NB4 (cell line): ENCODE data around the gene MSX1.
"Not testable (repeated sequence)": the region's sequence is repeated elsewhere in the genome, so short reads cannot be mapped to it uniquely, and the experiment has no call there.

ENCODE experiments used
- DNase-seq: peaks from one replicate; pipeline ENCODE4 v3.0.0; 2010; ENCODE audit warnings: low read depth
- H3K4me3 ChIP-seq: one replicate; pipeline ENCODE4 v1.5.1; 2011; ENCODE audit warnings: mild to moderate bottlenecking, low read depth, low read length, moderate library complexity
- CTCF ChIP-seq: IDR thresholded peaks from one replicate; pipeline ENCODE4 v1.5.1; 2012; ENCODE audit warnings: low read depth, low read length
- MAX ChIP-seq: IDR thresholded peaks from 2 replicates; pipeline ENCODE4 v1.6.1; 2011; ENCODE audit warnings: low read depth, low read length
- MYC ChIP-seq: IDR thresholded peaks from 2 replicates; pipeline ENCODE4 v1.6.1; 2011; ENCODE audit warnings: low read depth, low read length
- POLR2A ChIP-seq: IDR thresholded peaks from 2 replicates; pipeline ENCODE4 v1.6.1; 2011; ENCODE audit warnings: mild to moderate bottlenecking; ENCODE audit not compliant: insufficient read length; ENCODE audit errors: extremely low read depth

MSX1 gene

GRCh38 chr4:4819213-4819606, 40.3 kb upstream of the MSX1 start:
- no peak overlapping the region for H3K4me3 ChIP-seq
- no peak for DNase-seq
- TF ChIP-seq CTCF: no peak
- TF ChIP-seq MYC: no peak
- no peak for TF ChIP-seq MAX
- TF ChIP-seq POLR2A: no peak

GRCh38 chr4:4820261-4820660, 39.2 kb upstream of the MSX1 start:
- no peak for DNase-seq
- no peak for TF ChIP-seq CTCF
- no peak for TF ChIP-seq MYC
- TF ChIP-seq POLR2A: no peak
- TF ChIP-seq MAX: no peak

GRCh38 chr4:4820739-4821138, 38.7 kb upstream of the MSX1 start:
- no peak for DNase-seq
- TF ChIP-seq POLR2A (no peak), MYC (no peak), MAX (no peak), CTCF (no peak)
- no peak overlapping the region for H3K4me3 ChIP-seq

More at GRCh38 chr4:4820261-4820660, 39.2 kb upstream of the MSX1 start:
- no peak overlapping the region for H3K4me3 ChIP-seq

- DNase-seq: no peak
- H3K4me3 ChIP-seq: no peak overlapping the region
- TF ChIP-seq POLR2A (no peak), MYC (no peak), CTCF (no peak), MAX (no peak)
Observed at GRCh38 chr4:4821577-4821976, 37.9 kb upstream of the MSX1 start.

GRCh38 chr4:4822286-4822685, 37.2 kb upstream of the MSX1 start:
- DNase-seq: not testable (repeated sequence)

GRCh38 chr4:4823621-4824162, 35.8 kb upstream of the MSX1 start:
- H3K4me3 ChIP-seq: no peak overlapping the region
- DNase-seq: no peak
- TF ChIP-seq MAX: no peak
- no peak for TF ChIP-seq CTCF
- no peak for TF ChIP-seq MYC
- no peak for TF ChIP-seq POLR2A

More at GRCh38 chr4:4822286-4822685, 37.2 kb upstream of the MSX1 start:
- H3K4me3 ChIP-seq: not testable (repeated sequence)
